ENCODE results near the gene KCNK4. TPM values are rescaled to one million over a fixed set of nuclear protein-coding genes. Genes with fewer than 3 reads are reported as not detected.

KCNK4 gene
- polyA plus RNA-seq, 1 donor (not counting 4 experiments of a cell fraction or from before 2014, with no cell fraction given) = not detected

DNA sequence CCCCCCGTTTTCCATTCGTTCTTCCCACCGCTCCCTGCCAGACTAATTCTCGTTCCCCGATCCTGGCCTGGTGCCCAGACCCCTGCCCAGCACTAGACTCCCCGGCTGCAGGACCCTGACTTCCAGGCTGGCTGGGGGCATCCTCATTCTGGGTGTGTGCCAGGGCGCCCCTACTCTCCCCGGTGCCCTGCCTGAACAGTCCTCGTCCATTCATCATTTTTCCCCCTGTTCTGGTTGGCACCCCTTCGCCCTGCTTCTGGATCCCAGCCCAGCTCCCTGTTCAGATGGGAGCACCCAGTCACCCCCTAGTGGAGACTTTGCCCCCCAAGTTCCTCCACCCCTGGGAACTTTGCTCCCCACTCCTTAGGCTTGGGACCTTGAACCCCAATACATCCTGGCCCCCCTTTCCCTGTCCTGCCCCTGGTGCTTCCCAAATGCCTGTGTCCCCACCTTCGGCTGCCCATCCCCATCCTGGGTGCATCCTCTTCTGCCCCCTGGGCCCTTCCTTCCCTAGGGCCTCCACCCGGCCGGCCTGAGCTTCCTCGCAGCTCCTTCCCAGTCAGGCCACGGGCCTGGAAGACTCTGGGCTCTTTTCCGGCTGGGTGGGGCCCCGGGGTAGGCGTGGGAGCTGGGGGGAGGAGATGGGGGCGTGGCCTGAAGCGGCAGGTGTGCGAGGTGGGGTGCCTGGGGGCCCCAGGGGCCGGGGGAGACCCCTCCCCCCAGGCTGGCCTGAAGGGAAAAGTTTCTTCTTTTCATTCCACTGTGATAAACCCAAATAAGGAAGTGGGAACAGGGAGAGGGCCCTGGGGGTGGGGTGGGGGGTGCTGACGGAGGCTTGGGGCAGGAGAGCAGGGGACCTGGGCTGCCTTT lies 38.9 kb upstream of the KCNK4 start:
- dilution Hi-C loops (cut with MboI; ENCODE audit: extremely low pct_ligation_motif_present, low sequenced_read_pairs) = no loop called here

DNA sequence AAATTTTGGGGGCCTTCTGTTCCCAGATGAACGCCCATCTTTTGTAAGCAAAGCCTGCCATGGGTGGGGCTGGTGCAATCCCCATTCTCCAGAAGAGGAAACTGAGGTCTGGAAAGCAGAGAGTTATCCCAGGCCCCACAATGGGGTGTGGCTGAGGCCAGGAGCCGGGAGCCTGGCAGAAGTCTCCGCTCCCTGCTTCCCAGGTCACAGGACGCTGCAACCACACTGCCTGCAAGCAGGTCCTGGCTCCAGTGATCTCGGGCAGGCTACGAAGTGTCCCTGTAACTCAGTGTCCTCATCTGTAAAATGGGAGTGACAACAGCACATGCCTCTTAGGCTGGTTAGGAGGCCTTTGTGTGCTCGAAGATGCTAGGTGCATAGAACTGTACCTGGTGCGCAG lies 38.1 kb upstream of the KCNK4 start:
- peaks cover 21% of the 10 kb centered on the region for H3K4me1 ChIP-seq (ENCODE audit: control insufficient read depth, extremely low read depth, insufficient read depth, low read length)
- H3K27ac ChIP-seq (ENCODE audit: control insufficient read depth, insufficient read depth, low read length) = no peak overlapping the region
- H3K9ac ChIP-seq (ENCODE audit: control insufficient read depth, extremely low read depth, insufficient read depth, low read length) = peak overlapping the region; percentile 90
- no peak for FAIRE-seq
- H3K9me1 ChIP-seq (ENCODE audit: control insufficient read depth, extremely low read depth, insufficient read depth, low read length) = no peaks in the 10 kb centered on the region
- peak overlapping the region; percentile 87 for H3K4me2 ChIP-seq (ENCODE audit: control insufficient read depth, extremely low read depth, insufficient read depth, low read depth, low read length)
- TF ChIP-seq EZH2 (IDR thresholded peaks at IDR 0.05; ENCODE audit: low read length) = no peak
- TF ChIP-seq, protein P1, sequence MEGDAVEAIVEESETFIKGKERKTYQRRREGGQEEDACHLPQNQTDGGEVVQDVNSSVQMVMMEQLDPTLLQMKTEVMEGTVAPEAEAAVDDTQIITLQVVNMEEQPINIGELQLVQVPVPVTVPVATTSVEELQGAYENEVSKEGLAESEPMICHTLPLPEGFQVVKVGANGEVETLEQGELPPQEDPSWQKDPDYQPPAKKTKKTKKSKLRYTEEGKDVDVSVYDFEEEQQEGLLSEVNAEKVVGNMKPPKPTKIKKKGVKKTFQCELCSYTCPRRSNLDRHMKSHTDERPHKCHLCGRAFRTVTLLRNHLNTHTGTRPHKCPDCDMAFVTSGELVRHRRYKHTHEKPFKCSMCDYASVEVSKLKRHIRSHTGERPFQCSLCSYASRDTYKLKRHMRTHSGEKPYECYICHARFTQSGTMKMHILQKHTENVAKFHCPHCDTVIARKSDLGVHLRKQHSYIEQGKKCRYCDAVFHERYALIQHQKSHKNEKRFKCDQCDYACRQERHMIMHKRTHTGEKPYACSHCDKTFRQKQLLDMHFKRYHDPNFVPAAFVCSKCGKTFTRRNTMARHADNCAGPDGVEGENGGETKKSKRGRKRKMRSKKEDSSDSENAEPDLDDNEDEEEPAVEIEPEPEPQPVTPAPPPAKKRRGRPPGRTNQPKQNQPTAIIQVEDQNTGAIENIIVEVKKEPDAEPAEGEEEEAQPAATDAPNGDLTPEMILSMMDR (optimal IDR thresholded peaks at IDR 0.05 in 1 of 3, IDR thresholded peaks at IDR 0.05 in 1 of 3, conservative IDR thresholded peaks at IDR 0.05 in 1 of 3; ENCODE audit: extremely low read depth in 1 of 3, insufficient read depth in 2 of 3, low read length in 3 of 3) = no peak
- no peak for DNase-seq (ENCODE audit: low read depth, low spot score)
- H3K27me3 ChIP-seq (ENCODE audit: control insufficient read depth, extremely low read depth, insufficient read depth, low read length) = no peaks in the 10 kb centered on the region
- H3K9me3 ChIP-seq (ENCODE audit: control insufficient read depth, low read depth, low read length) = no peaks in the 10 kb centered on the region
- peaks cover 19 to 30% of the 10 kb centered on the region in 2 experiments for H3K36me3 ChIP-seq (ENCODE audit: control insufficient read depth in 2 of 2, extremely low read depth in 1 of 2, insufficient read depth in 2 of 2, low read length in 2 of 2)
- dilution Hi-C loops (cut with MboI; ENCODE audit: extremely low pct_ligation_motif_present, low sequenced_read_pairs) = no loop called here
- H3K4me3 ChIP-seq (ENCODE audit: control insufficient read depth in 2 of 3, extremely low read depth in 1 of 3, insufficient read depth in 2 of 3, low read depth in 1 of 3, low read length in 3 of 3) = peak overlapping the region; percentile 77 to 96 (median 96)
- H4K20me1 ChIP-seq (ENCODE audit: control insufficient read depth, extremely low read depth, insufficient read depth, low read length) = peaks cover 8% of the 10 kb centered on the region
- H2AFZ ChIP-seq (ENCODE audit: control insufficient read depth, low read length) = no peak overlapping the region
- H3K79me2 ChIP-seq (ENCODE audit: control insufficient read depth, insufficient read depth, low read length) = peaks cover 37% of the 10 kb centered on the region

More for the DNA sequence above, 38.9 kb upstream of the KCNK4 start:
- Histone ChIP-seq H3K9ac (ENCODE audit: control insufficient read depth, extremely low read depth, insufficient read depth, low read length) (peak overlapping the region; percentile 90), H3K27me3 (ENCODE audit: control insufficient read depth, extremely low read depth, insufficient read depth, low read length) (no peaks in the 10 kb centered on the region), H2AFZ (ENCODE audit: control insufficient read depth, low read length) (no peak overlapping the region), H4K20me1 (ENCODE audit: control insufficient read depth, extremely low read depth, insufficient read depth, low read length) (peaks cover 8% of the 10 kb centered on the region), H3K4me2 (ENCODE audit: control insufficient read depth, extremely low read depth, insufficient read depth, low read depth, low read length) (peak overlapping the region; percentile 87), H3K4me1 (ENCODE audit: control insufficient read depth, extremely low read depth, insufficient read depth, low read length) (peaks cover 26% of the 10 kb centered on the region), H3K36me3 (ENCODE audit: control insufficient read depth in 2 of 2, extremely low read depth in 1 of 2, insufficient read depth in 2 of 2, low read length in 2 of 2) (peaks cover 19 to 30% of the 10 kb centered on the region in 2 experiments), H3K79me2 (ENCODE audit: control insufficient read depth, insufficient read depth, low read length) (peaks cover 37% of the 10 kb centered on the region), H3K27ac (ENCODE audit: control insufficient read depth, insufficient read depth, low read length) (peak overlapping the region; percentile 61), H3K9me3 (ENCODE audit: control insufficient read depth, low read depth, low read length) (no peaks in the 10 kb centered on the region), H3K4me3 (ENCODE audit: control insufficient read depth in 2 of 3, extremely low read depth in 1 of 3, insufficient read depth in 2 of 3, low read depth in 1 of 3, low read length in 3 of 3) (peak overlapping the region; percentile 77 to 96 (median 96)), H3K9me1 (ENCODE audit: control insufficient read depth, extremely low read depth, insufficient read depth, low read length) (no peaks in the 10 kb centered on the region)
- no peak for FAIRE-seq
- DNase-seq (ENCODE audit: low read depth, low spot score) = no peak
- TF ChIP-seq, protein P1 (optimal IDR thresholded peaks at IDR 0.05 in 1 of 3, IDR thresholded peaks at IDR 0.05 in 1 of 3, conservative IDR thresholded peaks at IDR 0.05 in 1 of 3; ENCODE audit: extremely low read depth in 1 of 3, insufficient read depth in 2 of 3, low read length in 3 of 3) = peak in 2 of 3 experiments; percentile 40 to 67
- TF ChIP-seq EZH2 (IDR thresholded peaks at IDR 0.05; ENCODE audit: low read length) = no peak
